H9 (cell line): ENCODE results near the gene TCF4. TPM values are rescaled to one million over a fixed set of nuclear protein-coding genes. Genes with fewer than 3 reads are reported as not detected.

Experiments used
- DNase-seq: peaks from one replicate; pipeline ENCODE4 v3.0.0-alpha.2; 2017
- H2AFZ ChIP-seq: one replicate; pipeline ENCODE4 v1.6.1; 2013; ENCODE audit warnings: mild to moderate bottlenecking, low read length, control low read depth, moderate library complexity
- H2AK5ac ChIP-seq: 2 replicates; pipeline ENCODE4 v1.6.1; 2013; ENCODE audit warnings: low read length, control low read depth, mixed read lengths; ENCODE audit not compliant: insufficient read length
- H2BK120ac ChIP-seq: one replicate; pipeline ENCODE4 v1.6.1; 2013; ENCODE audit warnings: low read depth, mild to moderate bottlenecking, low read length, control low read depth, inconsistent platforms; ENCODE audit not compliant: poor library complexity, severe bottlenecking
- H2BK12ac ChIP-seq: 2 replicates; pipeline ENCODE4 v1.6.1; 2013; ENCODE audit warnings: low read length, control low read depth, mixed read lengths, low read depth; ENCODE audit not compliant: insufficient read length
- H2BK15ac ChIP-seq: 2 replicates; pipeline ENCODE4 v1.6.1; 2013; ENCODE audit warnings: low read depth, low read length, control low read depth
- H2BK20ac ChIP-seq: one replicate; pipeline ENCODE4 v1.6.1; 2013; ENCODE audit warnings: low read depth, mild to moderate bottlenecking, low read length, control low read depth, inconsistent platforms; ENCODE audit not compliant: poor library complexity, severe bottlenecking
- H2BK5ac ChIP-seq: 2 replicates; pipeline ENCODE4 v1.6.1; 2013; ENCODE audit warnings: low read length, control low read depth, mixed read lengths; ENCODE audit not compliant: insufficient read length
- H3K14ac ChIP-seq: 2 replicates; pipeline ENCODE4 v1.6.1; 2013; ENCODE audit warnings: low read length, control low read depth; ENCODE audit not compliant: insufficient read depth
- H3K18ac ChIP-seq: 2 replicates; pipeline ENCODE4 v1.6.1; 2013; ENCODE audit warnings: low read depth, mild to moderate bottlenecking, mixed read lengths, low read length, control low read depth; ENCODE audit not compliant: insufficient read length
- H3K23ac ChIP-seq: 2 replicates; pipeline ENCODE4 v1.6.1; 2013; ENCODE audit warnings: low read length, control low read depth, mixed read lengths, low read depth; ENCODE audit not compliant: insufficient read length
- H3K23me2 ChIP-seq: 2 replicates; pipeline ENCODE4 v1.6.1; 2013; ENCODE audit warnings: low read depth, mild to moderate bottlenecking, mixed read lengths, low read length, control low read depth; ENCODE audit not compliant: insufficient read length, poor library complexity, severe bottlenecking
- H3K27ac ChIP-seq: 2 replicates; pipeline ENCODE4 v1.5.1; 2013; ENCODE audit warnings: low read length, control low read depth, mixed read lengths, low read depth; ENCODE audit not compliant: insufficient read length
- H3K27me3 ChIP-seq: 2 replicates; pipeline ENCODE4 v1.6.1; 2013; ENCODE audit warnings: low read length, control low read depth, inconsistent platforms; ENCODE audit not compliant: insufficient read depth
- H3K4ac ChIP-seq: 2 replicates; pipeline ENCODE4 v1.6.1; 2013; ENCODE audit warnings: low read depth, mild to moderate bottlenecking, control low read depth, inconsistent platforms, low read length, moderate library complexity
- H3K4me1 ChIP-seq: 2 replicates; pipeline ENCODE4 v1.6.1; 2013; ENCODE audit warnings: low read length, control low read depth, inconsistent platforms; ENCODE audit not compliant: insufficient read depth
- H3K4me2 ChIP-seq: 2 replicates; pipeline ENCODE4 v1.6.1; 2013; ENCODE audit warnings: low read length, control low read depth, mixed read lengths; ENCODE audit not compliant: insufficient read length, insufficient read depth
- H3K56ac ChIP-seq: 2 replicates; pipeline ENCODE4 v1.6.1; 2013; ENCODE audit warnings: low read depth, mild to moderate bottlenecking, mixed read lengths, low read length, control low read depth; ENCODE audit not compliant: insufficient read length
- H3K79me1 ChIP-seq: 2 replicates; pipeline ENCODE4 v1.6.1; 2013; ENCODE audit warnings: low read depth, mild to moderate bottlenecking, moderate library complexity, low read length, control low read depth, inconsistent platforms; ENCODE audit not compliant: insufficient read depth, poor library complexity, severe bottlenecking
- H3K79me2 ChIP-seq: 2 replicates; pipeline ENCODE4 v1.6.1; 2013; ENCODE audit warnings: low read length, control low read depth, inconsistent platforms; ENCODE audit not compliant: insufficient read depth
- H3K9ac ChIP-seq: 2 replicates; pipeline ENCODE4 v1.6.1; 2013; ENCODE audit warnings: low read length, control low read depth, mixed read lengths; ENCODE audit not compliant: insufficient read length; ENCODE audit errors: extremely low read depth
- H3K9me3 ChIP-seq: one replicate; pipeline ENCODE4 v1.6.1; 2013; ENCODE audit warnings: low read depth, low read length, inconsistent platforms; ENCODE audit not compliant: control insufficient read depth
- H3T11ph ChIP-seq: one replicate; pipeline ENCODE4 v1.6.1; 2013; ENCODE audit warnings: mild to moderate bottlenecking, low read length, control low read depth, inconsistent platforms
- H4K20me1 ChIP-seq: one replicate; pipeline ENCODE4 v1.6.1; 2013; ENCODE audit not compliant: control insufficient read depth, insufficient read length, insufficient read depth
- H4K5ac ChIP-seq: 2 replicates; pipeline ENCODE4 v1.6.1; 2013; ENCODE audit warnings: low read depth, mild to moderate bottlenecking, mixed read lengths, low read length, control low read depth; ENCODE audit not compliant: insufficient read length
- H4K8ac ChIP-seq: replicated peaks from 2 replicates; pipeline ENCODE4 v1.6.1; 2013; ENCODE audit warnings: low read length, control low read depth, mixed read lengths, low read depth; ENCODE audit not compliant: insufficient read length
- H4K91ac ChIP-seq: 2 replicates; pipeline ENCODE4 v1.6.1; 2013; ENCODE audit warnings: low read depth, mild to moderate bottlenecking, moderate library complexity, mixed read lengths, low read length, control low read depth; ENCODE audit not compliant: insufficient read length
- H3K27ac Mint-ChIP-seq, 3 experiments: 2 replicates in 2 of 3; 3 replicates in 1 of 3; pipeline ENCODE4 v1.8.0; 2020 to 2021; ENCODE audit warnings: mixed read lengths in 3 of 3, mild to moderate bottlenecking in 1 of 3, moderate library complexity in 1 of 3
- H3K27me3 Mint-ChIP-seq: 2 replicates; pipeline ENCODE4 v1.8.0; 2021; ENCODE audit warnings: low read depth, mild to moderate bottlenecking, moderate library complexity, mixed read lengths
- H3K36me3 Mint-ChIP-seq, 3 experiments: 2 replicates in 2 of 3; 3 replicates in 1 of 3; pipeline ENCODE4 v1.8.0; 2020 to 2021; ENCODE audit warnings: low read depth in 3 of 3, mixed read lengths in 3 of 3; ENCODE audit not compliant: insufficient read depth in 1 of 3
- H3K4me1 Mint-ChIP-seq, 2 experiments: 2 replicates each; pipeline ENCODE4 v1.8.0; 2020; ENCODE audit warnings: mixed read lengths in 2 of 2
- H3K4me3 Mint-ChIP-seq, 2 experiments: 2 replicates in 1 of 2; 3 replicates in 1 of 2; pipeline ENCODE4 v1.8.0; 2020 to 2021; ENCODE audit warnings: mild to moderate bottlenecking in 2 of 2, mixed read lengths in 2 of 2, moderate library complexity in 1 of 2
- H3K9me3 Mint-ChIP-seq, 2 experiments: 2 replicates in 1 of 2; 3 replicates in 1 of 2; pipeline ENCODE4 v1.8.0; 2020; ENCODE audit warnings: mild to moderate bottlenecking in 2 of 2, mixed read lengths in 2 of 2, moderate library complexity in 1 of 2
- CTCF ChIP-seq: fragments of 200-600 bp; sonication (generic); conservative IDR thresholded peaks from 3 replicates; pipeline ENCODE4 v1.8.0; 2021; ENCODE audit warnings: antibody characterized with exemption, mild to moderate bottlenecking
- total RNA-seq: library from RNA; stranded (reverse); gene quantifications from 2 replicates; pipeline ENCODE4 v1.2.1, GENCODE V29; 2021

Gene TCF4
- total RNA-seq, 1 experiment from 2014 or later: 99.4 TPM

- Mint-ChIP-seq H3K4me3 (no peak overlapping the region), H3K4me1 (peaks cover 4 to 5% of the 10 kb centered on the region in 2 experiments; a peak in 2 of 4 replicates), H3K36me3 (no peaks in the 10 kb centered on the region), H3K9me3 (no peaks in the 10 kb centered on the region), H3K27ac (no peak overlapping the region), H3K27me3 (no peaks in the 10 kb centered on the region; the same call in 1 of the 2 replicates)
- Histone ChIP-seq H2BK120ac (no peak overlapping the region), H3K9ac (no peak overlapping the region), H4K91ac (no peak overlapping the region), H2BK15ac (no peak overlapping the region), H2AK5ac (no peak overlapping the region), H3K79me2 (no peaks in the 10 kb centered on the region), H3T11ph (no peak overlapping the region), H4K20me1 (no peaks in the 10 kb centered on the region), H3K79me1 (no peaks in the 10 kb centered on the region), H2BK12ac (no peak overlapping the region), H3K4me2 (no peak overlapping the region), H3K23me2 (peaks cover 2% of the 10 kb centered on the region), H3K27ac (no peak overlapping the region), H3K14ac (no peak overlapping the region), H2BK20ac (no peak overlapping the region), H2AFZ (no peak overlapping the region), H3K18ac (no peak overlapping the region), H3K56ac (no peak overlapping the region), H3K4ac (no peak overlapping the region), H4K8ac (no peak overlapping the region), H2BK5ac (no peak overlapping the region), H3K23ac (no peak overlapping the region), H3K4me1 (no peaks in the 10 kb centered on the region), H3K27me3 (no peaks in the 10 kb centered on the region), H4K5ac (no peak overlapping the region), H3K9me3 (no peaks in the 10 kb centered on the region)
- no peak for DNase-seq
- TF ChIP-seq CTCF: no peak
Measured at GRCh38 chr18:55186588-55186987, 401.4 kb downstream of the TCF4 start.
